A549 (cell line): ENCODE results near the gene KIAA0753.

Experiments
- CHD4 ChIP-seq: fragments of 200-600 bp; sonication (generic); IDR thresholded peaks from 2 replicates; pipeline ENCODE4 v1.6.1; 2016; ENCODE audit warnings: antibody characterized with exemption, mild to moderate bottlenecking, borderline replicate concordance
- EHMT2 ChIP-seq: fragments of 200-600 bp; sonication (generic); IDR thresholded peaks from 2 replicates; pipeline ENCODE4 v1.6.1; 2016; ENCODE audit warnings: antibody characterized with exemption, low read depth, mild to moderate bottlenecking, moderate library complexity
- KDM1A ChIP-seq: fragments of 200-600 bp; sonication (generic); IDR thresholded peaks from 2 replicates; pipeline ENCODE4 v1.6.1; 2016; ENCODE audit warnings: low read depth, mild to moderate bottlenecking
- MAZ ChIP-seq: fragments of 150-350 bp; IDR thresholded peaks from 2 replicates; pipeline ENCODE4 v1.6.1; 2014; ENCODE audit warnings: antibody characterized with exemption, low read depth, low read length, borderline replicate concordance
- POLR2A ChIP-seq: IDR thresholded peaks from 2 replicates; pipeline ENCODE4 v1.6.1; 2012; ENCODE audit warnings: mild to moderate bottlenecking, low read length
- POLR2AphosphoS2 ChIP-seq: conservative IDR thresholded peaks from 2 replicates; pipeline ENCODE4 v1.6.1; 2012; ENCODE audit warnings: low read length, improper control_type of control experiment, inconsistent platforms
- SMC3 ChIP-seq: fragments of >200 bp; sonication (Bioruptor Twin); formaldehyde crosslinking; IDR thresholded peaks from 3 replicates; pipeline ENCODE4 v1.6.1; 2018; ENCODE audit warnings: inconsistent platforms
- SREBF2 ChIP-seq: fragments of 450-650 bp; IDR thresholded peaks from 2 replicates; pipeline ENCODE4 v1.6.1; 2014; ENCODE audit warnings: mild to moderate bottlenecking, moderate library complexity
- ZC3H11A ChIP-seq: fragments of 450-650 bp; IDR thresholded peaks from 2 replicates; pipeline ENCODE4 v1.6.1; 2014; ENCODE audit warnings: antibody characterized with exemption, mild to moderate bottlenecking
- TF ChIP-seq, protein P1 (sequence below): IDR thresholded peaks from 2 replicates; pipeline ENCODE4 v1.6.1; 2012
- TF ChIP-seq, protein P2 (sequence below): fragments of >200 bp; sonication (Bioruptor Twin); formaldehyde crosslinking; IDR thresholded peaks from 3 replicates; pipeline ENCODE4 v1.5.1; 2016

- TF ChIP-seq, protein P1, sequence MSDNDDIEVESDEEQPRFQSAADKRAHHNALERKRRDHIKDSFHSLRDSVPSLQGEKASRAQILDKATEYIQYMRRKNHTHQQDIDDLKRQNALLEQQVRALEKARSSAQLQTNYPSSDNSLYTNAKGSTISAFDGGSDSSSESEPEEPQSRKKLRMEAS: no peak
- TF ChIP-seq, protein P2, sequence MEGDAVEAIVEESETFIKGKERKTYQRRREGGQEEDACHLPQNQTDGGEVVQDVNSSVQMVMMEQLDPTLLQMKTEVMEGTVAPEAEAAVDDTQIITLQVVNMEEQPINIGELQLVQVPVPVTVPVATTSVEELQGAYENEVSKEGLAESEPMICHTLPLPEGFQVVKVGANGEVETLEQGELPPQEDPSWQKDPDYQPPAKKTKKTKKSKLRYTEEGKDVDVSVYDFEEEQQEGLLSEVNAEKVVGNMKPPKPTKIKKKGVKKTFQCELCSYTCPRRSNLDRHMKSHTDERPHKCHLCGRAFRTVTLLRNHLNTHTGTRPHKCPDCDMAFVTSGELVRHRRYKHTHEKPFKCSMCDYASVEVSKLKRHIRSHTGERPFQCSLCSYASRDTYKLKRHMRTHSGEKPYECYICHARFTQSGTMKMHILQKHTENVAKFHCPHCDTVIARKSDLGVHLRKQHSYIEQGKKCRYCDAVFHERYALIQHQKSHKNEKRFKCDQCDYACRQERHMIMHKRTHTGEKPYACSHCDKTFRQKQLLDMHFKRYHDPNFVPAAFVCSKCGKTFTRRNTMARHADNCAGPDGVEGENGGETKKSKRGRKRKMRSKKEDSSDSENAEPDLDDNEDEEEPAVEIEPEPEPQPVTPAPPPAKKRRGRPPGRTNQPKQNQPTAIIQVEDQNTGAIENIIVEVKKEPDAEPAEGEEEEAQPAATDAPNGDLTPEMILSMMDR: no peak
- TF ChIP-seq POLR2AphosphoS2 (no peak), SREBF2 (no peak), SMC3 (no peak), CHD4 (no peak), ZC3H11A (no peak), KDM1A (no peak), EHMT2 (no peak), POLR2A (no peak), MAZ (no peak)
Measured at GRCh38 chr17:6530324-6530920, 110.1 kb downstream of the KIAA0753 start.
